Activated CD8-positive, alpha-beta memory T cell treated with anti-CD3 and anti-CD28 coated beads for 4 hours (primary cell): ENCODE data around the gene SULT2B1.

Source experiments
- DNase-seq, 2 donors: peaks; one replicate each; pipeline ENCODE4 v3.0.0-alpha.2; 2020; ENCODE audit warnings: low read depth in 2 of 2

The SULT2B1 gene

DNA sequence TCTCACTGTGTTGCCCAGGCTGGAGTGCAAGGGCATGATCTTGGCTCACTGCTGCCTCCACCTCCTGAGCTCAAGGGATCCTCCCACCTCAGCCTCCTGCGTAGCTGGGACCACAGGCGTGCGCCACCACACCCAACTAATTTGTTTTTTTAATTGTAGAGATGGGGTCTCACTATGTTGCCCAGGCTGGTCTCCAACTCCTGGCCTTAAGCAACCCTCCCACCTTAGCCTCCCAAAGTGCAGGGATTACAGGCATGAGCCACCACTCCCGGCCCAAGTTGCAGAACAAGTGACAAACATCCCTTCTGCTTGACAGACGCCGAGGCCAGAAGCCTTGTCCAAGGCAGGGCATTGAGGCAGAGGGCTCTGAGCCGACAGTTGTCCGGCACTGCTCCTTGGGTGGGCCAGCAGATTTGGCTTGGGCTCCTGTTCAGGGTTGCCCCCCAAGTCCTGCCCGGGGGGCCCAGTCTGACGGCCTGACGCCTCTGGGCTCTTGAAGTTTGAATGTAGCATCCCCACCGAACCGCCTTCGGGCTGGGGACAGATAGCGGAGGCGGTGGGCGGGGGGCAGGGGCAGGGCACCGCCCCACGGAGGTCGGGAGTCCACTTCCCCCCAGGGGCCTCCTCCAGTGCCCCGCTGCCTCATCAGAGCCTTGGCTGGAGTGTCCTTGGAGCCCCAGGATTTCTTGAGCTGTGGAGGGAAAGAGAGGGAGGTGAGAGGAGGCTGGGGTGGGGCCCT, 48.9 kb downstream of the SULT2B1 start:
- DNase-seq = no peak

DNA sequence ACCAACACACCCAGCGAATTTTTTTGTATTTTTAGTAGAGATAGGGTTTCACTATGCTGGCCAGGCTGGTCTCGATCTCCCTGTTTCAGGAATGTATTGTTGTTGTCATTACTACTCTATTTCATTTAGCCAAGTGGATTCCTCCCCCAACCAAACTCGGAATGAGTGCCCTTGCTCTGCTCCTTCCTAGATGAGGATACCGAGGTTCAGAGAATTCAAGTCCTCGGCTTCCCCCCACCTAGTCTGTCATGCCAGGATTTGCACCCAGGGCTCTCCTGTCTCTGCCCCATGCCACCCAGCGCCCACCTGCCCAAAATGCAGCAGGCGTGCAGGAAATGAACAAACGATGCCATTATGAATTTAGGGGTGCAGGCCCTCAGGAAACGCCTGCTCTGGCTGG, 51.0 kb downstream of the SULT2B1 start:
- DNase-seq = no peak

- no peak for DNase-seq
Observed at GRCh38 chr19:48603449-48603848, 51.5 kb downstream of the SULT2B1 start.

- no peak for DNase-seq
Observed at GRCh38 chr19:48603850-48604249, 51.9 kb downstream of the SULT2B1 start.

DNA sequence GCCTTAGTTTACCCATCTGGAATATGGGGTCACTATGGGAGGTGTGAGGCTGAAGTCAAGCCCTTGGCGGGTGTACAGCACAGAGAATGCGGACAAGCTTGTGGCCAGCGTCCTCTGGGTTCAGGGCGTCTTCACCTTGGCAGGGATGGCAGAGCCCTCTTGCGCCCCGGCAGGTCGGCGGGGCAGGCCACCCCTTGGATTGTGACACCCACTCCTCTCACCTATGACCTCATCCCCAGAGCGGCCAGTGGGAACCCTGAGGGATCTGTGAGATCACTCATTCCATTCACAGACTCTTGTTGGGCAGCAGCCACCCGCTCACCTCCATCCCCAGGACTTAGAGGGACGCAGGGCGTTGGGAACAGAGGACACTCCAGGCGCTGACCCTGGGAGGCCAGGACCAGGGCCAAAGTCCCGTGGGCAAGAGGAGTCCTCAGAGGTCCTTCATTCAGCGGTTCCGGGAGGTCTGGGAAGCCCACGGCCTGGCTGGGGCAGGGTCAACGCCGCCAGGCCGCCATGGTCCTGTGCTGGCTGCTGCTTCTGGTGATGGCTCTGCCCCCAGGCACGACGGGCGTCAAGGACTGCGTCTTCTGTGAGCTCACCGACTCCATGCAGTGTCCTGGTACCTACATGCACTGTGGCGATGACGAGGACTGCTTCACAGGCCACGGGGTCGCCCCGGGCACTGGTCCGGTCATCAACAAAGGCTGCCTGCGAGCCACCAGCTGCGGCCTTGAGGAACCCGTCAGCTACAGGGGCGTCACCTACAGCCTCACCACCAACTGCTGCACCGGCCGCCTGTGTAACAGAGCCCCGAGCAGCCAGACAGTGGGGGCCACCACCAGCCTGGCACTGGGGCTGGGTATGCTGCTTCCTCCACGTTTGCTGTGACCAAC, 54.7 kb downstream of the SULT2B1 start, which contains the start of gene SPACA4:
SPACA4 (plus strand) TSS at position 280 of the 896 bp plus-strand sequence; CDS start at position 517, 237 bp downstream.
- DNase-seq = no peak

DNA sequence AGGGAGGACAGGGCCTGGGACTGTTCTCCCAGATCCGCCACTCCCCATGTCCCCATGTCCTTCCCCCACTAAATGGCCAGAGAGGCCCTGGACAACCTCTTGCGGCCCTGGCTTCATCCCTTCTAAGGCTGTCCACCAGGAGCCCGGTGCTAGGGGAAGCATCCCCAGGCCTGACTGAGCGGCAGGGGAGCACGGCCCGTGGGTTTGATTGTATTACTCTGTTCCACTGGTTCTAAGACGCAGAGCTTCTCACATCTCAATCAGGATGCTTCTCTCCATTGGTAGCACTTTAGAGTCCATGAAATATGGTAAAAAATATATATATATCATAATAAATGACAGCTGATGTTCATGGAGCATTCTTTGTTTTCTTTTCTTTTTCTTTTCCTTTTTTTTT, 55.4 kb downstream of the SULT2B1 start:
- no peak for DNase-seq

GRCh38 chr19:48608798-48609263, 56.9 kb downstream of the SULT2B1 start:
- DNase-seq = no peak

- DNase-seq = no peak
Observed at GRCh38 chr19:48609571-48610108, 57.7 kb downstream of the SULT2B1 start.

GRCh38 chr19:48611872-48612271, 59.9 kb downstream of the SULT2B1 start:
- DNase-seq = no peak

DNA sequence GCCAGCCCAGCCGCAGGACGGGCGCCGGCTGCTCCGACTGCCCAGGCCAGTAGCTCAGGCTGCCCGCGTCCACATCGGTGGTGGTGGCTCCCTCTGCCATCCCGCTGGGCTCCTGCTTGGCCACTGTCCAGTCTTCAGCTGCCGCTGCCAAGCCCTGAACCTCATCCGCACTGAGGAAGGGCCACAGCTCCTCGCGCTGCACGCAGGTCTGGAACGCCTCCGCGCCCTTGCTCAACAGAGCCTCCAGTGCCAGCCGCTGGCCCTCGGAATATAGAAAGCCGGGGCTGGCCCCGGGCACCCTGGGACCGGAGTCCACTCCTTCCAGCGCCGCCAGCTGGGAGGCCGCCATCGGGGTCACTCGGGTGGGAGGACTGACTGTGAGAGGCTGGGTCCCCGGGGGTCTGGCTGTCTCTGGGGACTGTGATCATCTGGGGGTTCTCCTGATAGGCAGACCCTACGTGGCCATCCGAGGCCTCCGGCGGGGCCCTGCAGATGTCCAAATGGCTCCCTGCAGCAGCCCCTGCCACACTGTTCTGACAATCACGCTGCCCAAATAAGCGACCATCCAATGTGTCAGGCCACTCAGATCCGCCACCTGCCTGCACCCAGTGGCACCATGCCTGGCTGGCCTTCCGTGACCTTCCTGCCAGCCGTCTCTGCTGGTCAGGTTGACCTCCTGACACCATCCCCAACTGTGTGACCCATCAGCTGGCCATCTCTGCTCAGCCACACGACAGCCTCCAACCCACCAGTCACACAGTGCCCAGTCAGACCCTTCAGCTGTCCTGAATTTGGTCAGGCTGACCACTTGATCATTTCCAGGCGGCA, 61.3 kb downstream of the SULT2B1 start:
- no peak for DNase-seq

DNA sequence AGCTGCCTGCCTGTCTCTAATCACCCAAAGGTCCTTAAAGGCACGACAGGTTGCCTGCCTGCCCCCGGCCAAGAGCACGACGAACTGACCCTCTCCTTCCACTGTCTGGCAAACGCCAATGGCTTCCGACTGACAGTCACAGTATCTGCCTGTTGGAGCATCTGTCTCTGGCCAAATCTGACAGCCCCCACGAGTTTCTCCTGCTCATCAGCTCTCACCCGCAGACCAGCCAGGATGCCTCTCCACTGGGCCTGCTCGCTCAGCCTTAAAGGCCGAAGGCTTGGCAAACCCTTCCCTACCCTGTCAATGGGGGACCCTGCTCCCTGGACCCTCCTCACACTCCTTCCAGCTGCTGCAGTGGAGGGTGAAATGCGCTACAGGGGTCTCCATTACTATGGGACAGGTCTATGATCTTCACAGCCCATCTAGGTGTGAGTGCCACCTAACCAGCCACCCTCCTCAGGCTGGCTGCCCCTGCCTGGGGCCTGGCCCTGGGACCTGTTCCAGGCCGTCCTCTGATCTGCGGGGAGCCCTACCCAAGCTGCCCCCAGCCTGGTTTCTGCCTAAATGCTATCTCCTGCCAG, 62.0 kb downstream of the SULT2B1 start:
- no peak for DNase-seq

DNA sequence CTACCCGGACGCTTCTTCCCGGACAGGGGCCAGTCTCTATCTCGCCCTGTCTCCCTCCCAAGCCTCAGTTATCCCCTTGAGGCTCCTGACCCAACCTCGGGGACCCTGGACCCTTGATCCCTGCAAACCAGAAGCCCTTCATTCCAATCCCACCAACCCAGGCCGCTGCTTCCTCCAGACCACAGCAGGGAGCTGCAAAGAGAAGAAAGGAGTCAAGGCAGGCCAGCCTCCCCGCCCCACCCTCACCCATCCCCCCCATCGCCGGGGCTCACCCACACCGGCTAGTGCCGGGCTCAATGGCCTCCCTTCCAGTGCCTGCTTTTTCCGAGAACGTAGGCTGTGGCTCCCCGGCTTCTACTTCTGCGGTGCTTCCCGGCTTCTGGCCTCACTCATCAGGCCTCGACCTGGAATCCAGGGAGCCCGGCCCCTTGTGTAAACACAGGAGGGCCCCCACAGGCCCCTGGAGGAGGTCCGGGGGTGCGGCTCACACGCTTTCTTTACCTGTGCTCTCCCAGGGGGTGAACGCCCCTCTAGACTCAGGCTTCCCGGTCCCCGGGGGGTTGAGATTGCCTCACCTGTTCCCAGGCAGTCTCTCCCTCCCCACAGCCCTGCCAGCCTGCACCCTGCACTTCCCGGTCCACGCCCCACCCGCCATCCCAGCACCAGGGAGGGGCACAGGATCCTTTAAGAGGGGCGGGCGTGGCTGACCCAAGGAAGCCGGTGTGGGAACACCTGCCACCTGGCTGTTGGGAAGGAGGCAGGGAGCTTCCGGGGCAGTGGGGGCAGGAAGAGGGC, 62.7 kb downstream of the SULT2B1 start, which contains the start of gene FAM83E:
FAM83E (minus strand) TSS at position 641 of the 795 bp plus-strand sequence. CDS start 1,704 bp downstream, outside the sequence.
- no peak for DNase-seq

DNA sequence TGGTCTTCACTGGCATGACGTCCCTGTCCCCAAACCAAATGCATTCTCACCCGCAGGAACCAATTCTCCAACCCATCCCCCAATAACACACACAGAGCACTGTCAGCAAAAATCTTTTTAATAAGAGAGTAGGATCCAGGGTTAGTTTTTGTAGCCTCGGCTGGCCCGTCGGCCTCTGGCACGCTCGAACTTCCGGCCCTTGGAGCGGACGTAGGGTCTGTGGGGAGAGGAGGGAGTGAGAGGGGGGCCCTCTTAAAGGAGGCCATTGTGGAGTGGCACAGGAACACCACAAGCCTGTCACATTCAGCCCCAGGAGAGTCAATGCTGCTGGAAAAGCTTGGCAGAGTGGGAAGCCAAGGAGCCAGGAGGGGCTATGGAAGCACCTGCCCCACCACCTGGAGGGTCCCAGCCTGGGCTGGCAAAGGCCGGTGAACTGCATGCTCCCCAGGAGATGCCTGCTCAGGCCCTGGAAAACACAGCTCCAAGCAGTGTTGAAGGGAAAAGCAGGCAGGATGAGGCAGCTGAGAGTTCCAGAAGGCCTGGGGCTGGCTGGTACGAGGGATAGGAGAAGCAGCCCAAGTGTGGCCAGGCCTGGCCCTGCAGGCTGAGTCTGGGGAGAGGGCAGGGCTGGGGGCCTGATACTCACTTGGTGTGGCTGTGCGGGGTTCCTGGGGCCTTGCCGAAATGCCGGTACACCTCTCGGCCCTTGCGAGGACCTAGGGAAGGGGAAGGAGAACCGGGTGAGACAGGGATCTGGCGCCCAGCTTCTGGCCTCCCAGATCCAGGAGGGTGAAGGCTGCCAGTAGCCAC, 63.5 kb downstream of the SULT2B1 start:
- DNase-seq = no peak

GRCh38 chr19:48616041-48616436, 64.1 kb downstream of the SULT2B1 start:
- no peak for DNase-seq

DNA sequence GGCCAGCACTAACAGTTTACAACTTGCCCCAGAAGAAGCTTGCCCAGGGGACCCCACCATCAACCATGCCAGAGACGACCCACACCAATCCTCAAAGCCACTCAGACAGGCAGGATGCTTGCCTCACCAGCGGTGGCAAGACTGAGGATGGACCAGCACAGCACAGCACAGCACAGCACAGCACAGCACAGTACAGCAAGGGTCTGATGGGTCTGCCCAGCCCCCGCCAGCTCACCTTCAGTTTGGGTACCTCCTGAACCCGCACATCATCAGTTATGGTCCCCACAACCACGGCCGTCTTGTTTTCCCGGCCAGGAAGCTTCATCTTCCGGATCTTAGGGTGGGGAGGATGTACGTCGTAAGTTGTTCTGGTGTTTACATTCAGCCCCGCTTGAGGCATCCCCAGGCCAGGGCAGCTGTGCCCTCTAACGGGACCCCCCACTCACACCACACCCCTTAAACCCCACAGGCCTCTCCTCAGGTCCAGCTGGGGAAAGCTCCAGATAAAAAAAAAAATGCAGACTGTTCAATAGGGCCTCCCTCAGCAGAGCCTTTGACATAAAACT, 64.6 kb downstream of the SULT2B1 start:
- no peak for DNase-seq

GRCh38 chr19:48617146-48617937, 65.4 kb downstream of the SULT2B1 start:
- no peak for DNase-seq

DNA sequence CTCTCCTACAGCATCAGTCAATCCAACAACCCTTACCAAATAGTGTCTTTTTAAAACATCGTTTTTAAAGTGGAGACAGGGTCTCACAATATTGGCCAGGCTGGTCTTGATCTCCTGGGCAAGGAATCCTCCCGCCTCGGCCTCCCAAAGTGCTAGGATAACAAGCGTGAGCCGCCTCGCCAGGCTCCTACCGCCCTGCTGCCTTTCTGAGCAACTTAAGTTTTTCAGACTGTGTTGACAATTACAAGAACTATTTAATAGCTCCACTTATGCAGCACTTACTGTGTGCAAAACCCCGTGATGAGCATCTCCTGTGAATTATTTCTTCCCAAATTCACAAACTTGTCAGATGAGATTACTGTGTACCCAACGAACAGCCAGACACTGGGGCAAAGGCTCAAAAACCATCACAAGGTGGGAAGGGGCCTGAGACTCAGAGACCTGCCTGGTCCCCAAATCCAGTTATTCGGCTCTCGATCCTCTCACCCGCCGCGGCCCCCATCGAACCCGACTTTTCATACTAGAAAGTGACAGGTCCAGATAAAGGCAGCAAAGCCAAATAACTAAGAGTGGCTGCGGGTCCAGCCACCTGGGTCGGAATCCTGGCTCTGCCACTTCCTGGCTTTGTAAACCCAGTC, 66.4 kb downstream of the SULT2B1 start:
- no peak for DNase-seq
